ENCODE data around the gene INSIG2. TPM values are rescaled to one million over a fixed set of nuclear protein-coding genes. Genes with fewer than 3 reads are reported as not detected.

INSIG2 gene
- 24.4 and 27.6 TPM in 2 replicates for total RNA-seq

- intact Hi-C loops (cut with micrococcal nuclease): loop anchor here (1.0 to 2.0 kb wide), 10 partner anchors 16 to 1591 kb away; partner anchors contain the start of genes C2orf76, CCDC93, DBI and DDX18
These were observed at the start of gene INSIG2 for GRCh38 chr2:118088051-118089024. Gene INSIG2 (plus strand): TSS chr2:118088471. CDS start chr2:118096557, 8,086 bp downstream.

- intact Hi-C loops (cut with micrococcal nuclease): loop anchor here (10.0 kb wide), 1 partner anchor 274 kb away; no protein-coding TSS in a partner anchor
These were observed 47.4 kb upstream of the INSIG2 start for GRCh38 chr2:118040891-118041290.

DNA sequence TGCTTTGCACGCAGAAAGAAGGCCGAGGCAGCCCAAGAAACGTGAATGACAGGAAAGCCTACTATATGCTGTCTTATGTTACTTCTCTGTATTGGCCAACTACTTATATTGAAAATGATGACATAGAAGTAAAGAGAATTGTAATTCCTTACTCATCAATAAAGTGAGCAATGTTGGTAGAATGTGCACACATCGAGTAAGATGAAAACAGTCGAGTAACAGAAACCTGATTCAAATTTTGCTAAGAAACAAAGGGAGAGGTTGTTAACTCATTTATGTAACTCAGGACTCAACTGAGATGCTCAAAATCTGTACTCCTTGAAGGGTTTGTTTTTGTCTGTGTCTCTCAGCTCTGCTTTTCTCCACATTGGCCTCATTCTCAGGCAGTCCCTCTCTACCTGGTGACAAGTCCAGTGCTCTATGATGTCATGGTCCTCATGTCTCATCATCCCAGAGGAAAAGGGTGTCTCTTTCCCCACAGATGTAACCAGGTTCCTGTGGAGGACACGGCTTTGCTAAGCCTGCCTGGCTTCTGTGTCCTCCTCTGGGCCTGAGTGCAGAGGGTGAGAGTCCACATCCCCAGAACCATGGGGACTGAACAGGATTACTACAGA, 44.1 kb upstream of the INSIG2 start:
- intact Hi-C loops (cut with micrococcal nuclease): loop anchor here (10.0 kb wide), 1 partner anchor 271 kb away; no protein-coding TSS in a partner anchor

- intact Hi-C loops (cut with micrococcal nuclease): loop anchor here (5.0 to 10.0 kb wide), 3 partner anchors 57 to 1127 kb away; no protein-coding TSS in a partner anchor
These were observed 43.4 kb upstream of the INSIG2 start for GRCh38 chr2:118044854-118045253.

DNA sequence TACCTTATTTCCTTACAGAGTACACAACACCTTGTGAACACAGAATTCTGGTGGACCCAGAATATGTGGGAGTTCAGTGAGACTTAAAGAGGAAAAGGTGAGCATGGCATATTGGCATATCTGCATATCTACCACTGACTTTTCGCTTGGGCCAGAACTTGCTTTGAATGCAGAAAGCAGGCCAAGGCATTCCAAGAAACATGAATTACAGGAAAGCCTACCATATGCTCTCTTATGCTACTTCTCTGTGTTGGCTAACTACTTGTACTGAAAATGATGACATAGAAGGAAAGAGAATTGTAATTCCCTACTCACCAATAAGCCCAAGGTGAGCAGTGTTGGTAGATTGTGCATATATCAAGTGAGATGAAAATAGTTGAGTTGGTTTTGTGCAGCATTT, 43.0 kb upstream of the INSIG2 start:
- intact Hi-C loops (cut with micrococcal nuclease): loop anchor here (5.0 to 10.0 kb wide), 3 partner anchors 57 to 1127 kb away; no protein-coding TSS in a partner anchor

GRCh38 chr2:118046634-118047210, 41.5 kb upstream of the INSIG2 start:
- intact Hi-C loops (cut with micrococcal nuclease): loop anchor here (1.0 to 10.0 kb wide), 11 partner anchors 14 to 1126 kb away; partner anchors contain the start of gene INSIG2

DNA sequence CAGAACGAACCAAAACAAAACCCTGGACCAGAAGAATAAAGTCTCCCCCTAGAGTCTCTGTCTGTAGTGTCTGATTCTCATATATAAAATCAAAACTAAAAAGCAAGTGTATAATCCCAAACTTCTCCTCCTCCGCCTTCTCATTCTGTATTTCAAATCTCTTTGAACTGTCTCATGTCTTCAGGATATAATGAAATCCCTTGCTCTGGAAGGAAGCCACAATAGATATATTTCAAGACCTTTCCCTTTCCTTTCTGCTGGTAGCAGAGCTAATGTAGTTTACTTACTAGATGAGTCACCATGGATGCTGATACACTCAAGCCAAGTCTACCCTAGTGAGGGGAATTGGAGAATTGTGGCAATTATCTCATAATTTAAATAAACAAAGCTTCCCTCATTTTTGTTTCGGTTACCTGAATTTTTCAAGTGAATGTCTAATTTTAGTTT, 40.9 kb upstream of the INSIG2 start:
- intact Hi-C loops (cut with micrococcal nuclease): loop anchor here (1.0 to 10.0 kb wide), 4 partner anchors 55 to 1125 kb away; no protein-coding TSS in a partner anchor

- intact Hi-C loops (cut with micrococcal nuclease): loop anchor here (5.0 to 10.0 kb wide), 3 partner anchors 54 to 1124 kb away; no protein-coding TSS in a partner anchor
These were observed 39.9 kb upstream of the INSIG2 start for GRCh38 chr2:118048401-118048800.

- intact Hi-C loops (cut with micrococcal nuclease): loop anchor here (5.0 to 10.0 kb wide), 3 partner anchors 53 to 1123 kb away; no protein-coding TSS in a partner anchor
These were observed 39.0 kb upstream of the INSIG2 start for GRCh38 chr2:118049140-118049815.

DNA sequence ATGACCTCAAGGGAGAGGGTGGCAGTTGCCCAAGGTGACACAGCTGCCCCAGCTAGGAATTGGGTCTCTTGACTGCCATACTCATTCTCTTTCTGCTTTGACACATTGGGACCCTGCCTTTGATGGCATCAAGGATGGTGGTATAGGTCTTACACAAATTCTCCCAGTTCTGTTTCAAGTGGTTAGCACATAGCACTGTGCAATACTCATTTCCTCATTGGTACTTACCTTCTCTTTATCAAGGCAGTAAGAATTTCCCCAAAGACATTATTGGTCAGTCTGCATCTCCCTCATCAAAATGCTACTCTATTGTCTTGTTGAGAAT, 38.5 kb upstream of the INSIG2 start:
- intact Hi-C loops (cut with micrococcal nuclease): loop anchor here (5.0 to 10.0 kb wide), 3 partner anchors 53 to 1123 kb away; no protein-coding TSS in a partner anchor

DNA sequence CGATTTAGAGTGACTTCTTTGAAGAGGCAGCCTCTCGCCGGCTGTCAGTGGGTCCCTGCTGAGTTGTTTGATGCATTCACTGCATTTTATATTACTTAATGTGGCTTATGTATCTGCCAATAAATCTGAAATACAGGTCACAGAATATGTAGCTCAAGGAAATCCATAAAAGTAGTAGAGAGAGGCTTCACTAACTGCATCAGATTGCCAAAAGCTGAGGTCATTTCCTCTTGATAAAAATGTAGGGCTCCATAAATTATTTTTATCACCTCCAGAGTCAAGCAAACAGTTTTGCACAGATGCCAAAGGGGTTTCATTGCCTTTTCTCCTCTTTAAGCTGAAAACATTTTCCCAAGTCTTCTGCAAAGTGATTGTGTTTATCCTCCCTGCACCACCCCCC, 37.9 kb upstream of the INSIG2 start:
- intact Hi-C loops (cut with micrococcal nuclease): no loop called here

GRCh38 chr2:118050974-118051373, 37.3 kb upstream of the INSIG2 start:
- intact Hi-C loops (cut with micrococcal nuclease): no loop called here

DNA sequence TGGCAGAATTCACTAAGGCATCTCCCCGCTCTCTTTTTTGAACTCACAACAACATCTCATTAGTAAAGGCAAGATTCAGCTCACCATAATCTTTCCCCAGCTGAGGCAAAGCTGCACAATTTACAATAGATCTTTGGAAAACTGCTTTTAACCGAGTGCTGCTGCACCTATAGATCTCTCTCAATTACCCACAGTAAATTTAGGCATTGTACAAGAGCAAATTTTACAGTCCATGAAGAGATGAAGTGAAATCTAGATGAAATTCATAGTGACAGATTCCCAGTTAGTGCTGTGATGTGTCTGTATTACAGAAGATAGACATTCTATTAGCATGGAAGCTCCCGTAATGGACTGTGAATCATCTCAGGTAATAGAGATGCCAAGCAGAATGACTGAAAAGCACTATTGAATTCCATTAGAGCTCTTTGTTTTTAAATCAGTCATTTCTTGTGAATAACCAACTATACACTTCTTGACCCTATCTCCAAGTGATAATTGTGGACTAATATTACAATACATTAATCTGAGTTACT, 36.4 kb upstream of the INSIG2 start:
- intact Hi-C loops (cut with micrococcal nuclease): no loop called here

DNA sequence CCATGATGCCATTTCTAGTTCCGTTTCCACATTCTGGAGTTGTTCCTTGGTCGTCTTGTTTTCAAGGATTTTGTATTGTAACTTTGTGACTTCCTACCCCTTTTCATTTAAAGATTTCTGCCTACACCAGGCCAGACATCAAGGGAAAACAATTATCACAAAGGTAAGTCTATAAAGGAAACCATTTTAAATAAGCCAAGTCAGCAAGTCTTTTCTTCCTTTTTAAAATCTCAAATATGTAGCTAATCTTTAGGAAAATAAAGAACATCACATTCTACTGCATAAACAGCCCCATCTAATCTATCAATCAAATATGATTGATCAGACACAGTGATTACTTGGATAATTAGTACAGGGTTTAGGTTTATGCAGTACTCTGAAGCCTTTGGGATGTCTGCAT, 35.8 kb upstream of the INSIG2 start:
- intact Hi-C loops (cut with micrococcal nuclease): no loop called here

DNA sequence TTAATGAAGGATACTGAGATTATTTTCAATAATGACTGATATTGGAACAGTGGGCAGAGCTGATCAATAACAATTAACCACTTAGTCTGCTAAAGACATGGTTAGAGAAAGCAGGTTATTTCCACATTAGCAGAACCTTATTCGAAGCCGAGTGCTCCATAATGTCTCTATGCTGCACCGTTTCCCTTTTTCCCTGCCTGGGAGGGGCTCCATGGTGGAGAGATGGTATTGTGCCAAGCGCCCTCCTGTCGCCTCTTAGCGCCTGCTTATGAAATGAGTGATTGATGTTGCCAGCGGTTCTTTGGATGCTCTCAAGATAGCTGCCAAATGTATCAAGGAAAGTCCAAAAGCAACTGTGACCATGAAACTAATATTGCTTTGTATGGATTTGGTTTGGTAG, 34.6 kb upstream of the INSIG2 start:
- intact Hi-C loops (cut with micrococcal nuclease): no loop called here

GRCh38 chr2:118054213-118055008, 33.9 kb upstream of the INSIG2 start:
- intact Hi-C loops (cut with micrococcal nuclease): no loop called here

- intact Hi-C loops (cut with micrococcal nuclease): no loop called here
These were observed 32.6 kb upstream of the INSIG2 start for GRCh38 chr2:118055512-118056164.

- intact Hi-C loops (cut with micrococcal nuclease): no loop called here
These were observed 32.1 kb upstream of the INSIG2 start for GRCh38 chr2:118056165-118056534.

DNA sequence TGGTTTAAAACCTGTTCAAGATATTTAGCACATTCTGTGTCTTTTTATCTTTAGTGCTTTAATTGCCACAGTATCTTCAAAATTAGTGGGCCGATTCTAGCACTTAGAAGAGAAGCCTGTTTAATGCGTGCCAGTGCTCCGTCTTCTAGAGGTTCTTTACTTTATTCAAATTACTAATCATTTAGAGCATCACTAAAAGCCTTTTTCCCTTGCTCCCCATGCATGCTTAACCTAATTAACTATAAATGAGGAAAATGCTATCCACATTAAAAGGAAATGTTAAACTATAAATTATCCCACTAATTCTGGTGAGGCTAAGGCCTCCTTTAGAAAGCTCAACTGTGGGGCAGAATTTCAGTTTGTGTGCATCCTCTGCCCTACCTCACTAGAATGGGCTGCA, 31.5 kb upstream of the INSIG2 start:
- intact Hi-C loops (cut with micrococcal nuclease): no loop called here
